Measurements from ENCODE around the gene IGF1. TPM values are rescaled to one million over a fixed set of nuclear protein-coding genes. Genes with fewer than 3 reads are reported as not detected.

IGF1 gene
- total RNA-seq, 1 donor from 2014 or later: under 0.01 TPM

GRCh38 chr12:102518871-102519270, 38.5 kb upstream of the IGF1 start:
- no peak for TF ChIP-seq CTCF (IDR thresholded peaks at IDR 0.05; ENCODE audit: insufficient read depth, low read length, poor library complexity, severe bottlenecking)
- no peaks in the 10 kb centered on the region for H3K27me3 ChIP-seq (ENCODE audit: control insufficient read depth, insufficient read depth, low read length)
- no peak for DNase-seq (ENCODE audit: low read depth)
- H3K36me3 ChIP-seq (ENCODE audit: control insufficient read depth, insufficient read depth, low read length): no peaks in the 10 kb centered on the region
- no peak overlapping the region for H3K4me3 ChIP-seq (ENCODE audit: low read depth, low read length)

- no peak for TF ChIP-seq CTCF (IDR thresholded peaks at IDR 0.05; ENCODE audit: insufficient read depth, low read length, poor library complexity, severe bottlenecking)
- DNase-seq (ENCODE audit: low read depth): no peak
- no peaks in the 10 kb centered on the region for H3K36me3 ChIP-seq (ENCODE audit: control insufficient read depth, insufficient read depth, low read length)
- no peak overlapping the region for H3K4me3 ChIP-seq (ENCODE audit: low read depth, low read length)
- no peaks in the 10 kb centered on the region for H3K27me3 ChIP-seq (ENCODE audit: control insufficient read depth, insufficient read depth, low read length)
Observed at GRCh38 chr12:102514696-102515095, 34.3 kb upstream of the IGF1 start.

GRCh38 chr12:102513739-102514138, 33.4 kb upstream of the IGF1 start:
- TF ChIP-seq CTCF (IDR thresholded peaks at IDR 0.05; ENCODE audit: insufficient read depth, low read length, poor library complexity, severe bottlenecking): peak; percentile 4
- no peak for DNase-seq (ENCODE audit: low read depth)
- Histone ChIP-seq H3K36me3 (ENCODE audit: control insufficient read depth, insufficient read depth, low read length) (no peaks in the 10 kb centered on the region), H3K27me3 (ENCODE audit: control insufficient read depth, insufficient read depth, low read length) (no peaks in the 10 kb centered on the region), H3K4me3 (ENCODE audit: low read depth, low read length) (no peak overlapping the region)

GRCh38 chr12:102513272-102513671, 32.9 kb upstream of the IGF1 start:
- DNase-seq (ENCODE audit: low read depth): no peak
- Histone ChIP-seq H3K36me3 (ENCODE audit: control insufficient read depth, insufficient read depth, low read length) (no peaks in the 10 kb centered on the region), H3K4me3 (ENCODE audit: low read depth, low read length) (no peak overlapping the region), H3K27me3 (ENCODE audit: control insufficient read depth, insufficient read depth, low read length) (no peaks in the 10 kb centered on the region)
- no peak for TF ChIP-seq CTCF (IDR thresholded peaks at IDR 0.05; ENCODE audit: insufficient read depth, low read length, poor library complexity, severe bottlenecking)

- Histone ChIP-seq H3K4me3 (ENCODE audit: low read depth, low read length) (no peak overlapping the region), H3K36me3 (ENCODE audit: control insufficient read depth, insufficient read depth, low read length) (no peaks in the 10 kb centered on the region), H3K27me3 (ENCODE audit: control insufficient read depth, insufficient read depth, low read length) (no peaks in the 10 kb centered on the region)
- no peak for DNase-seq (ENCODE audit: low read depth)
- no peak for TF ChIP-seq CTCF (IDR thresholded peaks at IDR 0.05; ENCODE audit: insufficient read depth, low read length, poor library complexity, severe bottlenecking)
Observed at GRCh38 chr12:102512523-102512922, 32.2 kb upstream of the IGF1 start.

- no peak for DNase-seq (ENCODE audit: low read depth)
- Histone ChIP-seq H3K36me3 (ENCODE audit: control insufficient read depth, insufficient read depth, low read length) (no peaks in the 10 kb centered on the region), H3K27me3 (ENCODE audit: control insufficient read depth, insufficient read depth, low read length) (no peaks in the 10 kb centered on the region), H3K4me3 (ENCODE audit: low read depth, low read length) (no peak overlapping the region)
- no peak for TF ChIP-seq CTCF (IDR thresholded peaks at IDR 0.05; ENCODE audit: insufficient read depth, low read length, poor library complexity, severe bottlenecking)
Observed at GRCh38 chr12:102511575-102511974, 31.2 kb upstream of the IGF1 start.

Measured in kidney epithelial cell (primary cell).